Measurements from ENCODE around the gene OR4N2.
"Not testable (repeated sequence)": the region's sequence is repeated elsewhere in the genome, so short reads cannot be mapped to it uniquely, and the experiment has no call there.

Gene OR4N2

GRCh38 chr14:19803470-19803869 lies at the start of gene OR4N2:
Gene OR4N2, plus strand, starts transcription at chr14:19803770. Its CDS starts 23,679 bp downstream, at chr14:19827449.
- DNase-seq (ENCODE audit: low read depth, low spot score): not testable (repeated sequence)

DNA sequence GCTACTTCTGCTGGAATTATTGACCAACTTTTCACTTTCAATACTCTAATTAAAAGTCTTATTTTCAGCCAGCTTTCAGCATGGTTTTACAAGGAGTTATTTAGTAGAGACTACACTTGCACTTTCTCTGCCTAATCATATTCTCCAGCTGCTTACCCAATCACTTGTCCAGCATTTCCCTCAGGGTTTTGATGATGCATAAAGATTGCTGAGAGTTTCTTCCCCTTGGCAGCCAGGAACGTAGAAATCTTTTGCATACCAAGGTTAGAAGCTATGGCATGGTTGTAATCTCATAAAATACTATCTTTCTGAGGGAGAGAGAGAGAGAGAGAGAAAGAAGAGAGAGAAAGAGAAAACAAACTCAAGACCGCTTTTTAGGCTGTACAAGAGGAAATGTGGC lies 49.4 kb upstream of the OR4N2 start:
- DNase-seq (ENCODE audit: low read depth, low spot score): no peak

DNA sequence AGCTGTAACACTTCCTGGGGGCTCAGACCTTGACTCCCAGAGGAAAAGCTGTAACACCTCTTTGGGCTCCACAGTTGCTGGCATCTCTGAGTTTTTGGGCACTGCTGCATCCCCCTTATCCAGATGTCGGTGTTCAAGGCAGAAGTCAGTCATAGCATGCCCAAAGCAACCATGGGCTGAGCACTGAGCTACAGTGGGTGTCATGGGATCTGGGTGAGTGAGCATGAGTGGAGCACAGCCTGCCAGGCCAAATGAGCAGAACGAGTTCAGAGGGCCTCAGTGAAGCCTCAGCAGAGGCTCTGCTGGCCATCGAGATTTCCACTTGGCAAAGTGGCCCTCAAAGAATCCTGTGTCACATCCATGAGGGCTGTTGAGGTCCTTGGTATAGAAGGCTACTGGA lies 32.1 kb upstream of the OR4N2 start:
- not testable (repeated sequence) for DNase-seq (ENCODE audit: low read depth, low spot score)

GRCh38 chr14:19771895-19772430 lies 31.6 kb upstream of the OR4N2 start:
- no peak for DNase-seq (ENCODE audit: low read depth, low spot score)

- not testable (repeated sequence) for DNase-seq (ENCODE audit: low read depth, low spot score)
These were observed 31.1 kb upstream of the OR4N2 start for GRCh38 chr14:19772454-19772853.

- DNase-seq (ENCODE audit: low read depth, low spot score): not testable (repeated sequence)
These were observed 30.4 kb upstream of the OR4N2 start, which contains the start of gene OR4M1 for GRCh38 chr14:19773204-19773603. Gene OR4M1, plus strand, starts transcription at chr14:19773504. Its CDS starts 6,819 bp downstream, at chr14:19780323.

DNA sequence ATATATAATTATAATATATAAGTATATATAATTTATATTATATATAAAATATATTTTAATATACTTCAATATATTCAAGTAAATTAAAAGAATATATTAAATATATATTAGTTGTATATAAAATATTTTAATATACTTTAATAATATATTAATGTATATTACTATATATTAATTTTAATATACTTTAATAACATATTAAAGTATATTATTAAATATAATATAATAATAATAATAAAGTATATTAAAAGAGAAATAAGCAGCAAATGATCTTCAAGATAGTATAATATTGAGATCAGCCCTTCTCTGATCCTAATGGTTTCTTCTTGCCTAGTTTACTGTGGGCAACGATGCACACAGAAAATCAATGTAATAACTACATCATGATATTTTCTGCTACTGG lies 28.0 kb upstream of the OR4N2 start:
- no peak for DNase-seq (ENCODE audit: low read depth, low spot score)

DNA sequence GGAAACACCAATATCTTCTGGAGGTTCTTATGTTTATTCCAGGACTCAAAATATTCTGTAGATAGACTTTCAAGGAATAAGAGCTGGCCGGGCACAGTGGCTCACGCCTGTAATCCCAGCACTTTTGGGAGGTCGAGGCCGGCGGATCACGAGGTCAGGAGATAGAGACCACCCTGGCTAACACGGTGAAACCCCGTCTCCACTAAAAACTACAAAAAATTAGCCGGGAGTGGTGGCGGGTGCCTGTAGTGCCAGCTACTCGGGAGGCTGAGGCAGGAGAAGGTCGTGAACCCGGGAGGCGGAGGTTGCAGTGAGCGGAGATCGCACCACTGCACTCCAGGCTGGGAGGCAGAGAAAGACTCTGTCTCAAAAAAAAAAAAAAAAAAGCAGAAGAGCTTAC lies 17.7 kb upstream of the OR4N2 start:
- DNase-seq (ENCODE audit: low read depth, low spot score): not testable (repeated sequence)

DNA sequence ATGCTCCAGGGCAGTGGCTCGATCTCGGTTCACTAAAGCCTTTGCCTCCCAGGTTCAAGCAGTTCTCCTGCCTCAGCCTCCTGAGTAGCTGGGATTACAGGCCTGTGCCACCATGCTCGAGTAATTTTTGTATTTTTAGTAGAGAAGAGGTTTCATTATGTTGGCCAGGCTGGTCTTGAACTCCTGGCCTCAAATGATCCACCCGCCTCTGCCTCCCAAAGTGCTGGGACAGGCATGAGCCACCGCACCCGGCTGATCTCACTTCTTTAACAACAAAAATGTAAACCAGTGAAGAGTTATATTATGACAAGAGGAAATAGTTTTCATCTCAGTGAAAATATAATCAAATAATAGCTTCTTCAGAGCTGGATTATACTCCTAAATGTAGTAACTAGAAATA lies 16.3 kb upstream of the OR4N2 start:
- not testable (repeated sequence) for DNase-seq (ENCODE audit: low read depth, low spot score)

GRCh38 chr14:19788150-19788549 lies 15.4 kb upstream of the OR4N2 start:
- DNase-seq (ENCODE audit: low read depth, low spot score): not testable (repeated sequence)

GRCh38 chr14:19796520-19797108 lies 7.0 kb upstream of the OR4N2 start:
- DNase-seq (ENCODE audit: low read depth, low spot score): not testable (repeated sequence)

GRCh38 chr14:19799880-19800279 lies 3.7 kb upstream of the OR4N2 start:
- DNase-seq (ENCODE audit: low read depth, low spot score): no peak

DNA sequence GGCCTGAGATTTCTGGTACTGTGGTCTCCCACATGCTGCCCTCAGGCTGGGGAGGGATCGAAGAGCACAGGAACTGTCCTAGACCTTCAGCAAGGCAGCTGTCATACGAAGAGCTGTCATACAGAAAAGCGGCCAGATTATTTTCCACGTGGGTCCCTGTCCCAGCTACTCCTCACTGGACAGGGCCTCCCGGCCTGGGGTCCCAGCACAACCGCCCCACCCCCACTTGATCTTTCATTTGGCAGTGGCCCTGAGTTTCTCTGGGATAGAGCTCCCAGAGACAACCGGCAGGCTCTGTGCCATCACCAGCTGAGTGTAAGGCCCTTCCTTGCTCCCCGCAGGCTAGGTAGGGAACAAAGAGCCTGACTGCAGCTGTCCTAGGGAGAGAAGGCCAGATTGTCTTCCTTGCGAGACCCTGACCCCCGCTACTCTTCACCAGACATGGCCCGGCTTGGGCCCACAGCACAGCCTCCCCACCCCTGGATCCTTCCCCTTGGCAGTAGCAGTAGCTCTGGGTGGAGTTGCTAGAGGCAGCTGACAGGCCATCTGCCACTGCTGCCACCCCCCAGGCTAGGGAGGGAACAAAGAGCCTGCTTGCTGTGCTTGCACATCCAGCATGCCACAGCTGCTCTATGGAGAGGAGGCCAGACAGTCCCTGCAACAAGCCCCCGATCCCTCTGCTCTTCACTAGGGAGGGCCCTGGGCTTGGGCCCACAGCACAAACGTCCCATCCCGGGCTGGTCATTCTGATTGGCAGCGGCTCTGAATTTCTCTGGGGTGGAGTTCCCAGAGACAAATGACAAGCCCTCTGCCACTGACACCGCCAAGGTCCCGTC lies 3.1 kb upstream of the OR4N2 start:
- DNase-seq (ENCODE audit: low read depth, low spot score): no peak

- DNase-seq (ENCODE audit: low read depth, low spot score): no peak
These were observed 2.5 kb upstream of the OR4N2 start for GRCh38 chr14:19801118-19801464.

DNA sequence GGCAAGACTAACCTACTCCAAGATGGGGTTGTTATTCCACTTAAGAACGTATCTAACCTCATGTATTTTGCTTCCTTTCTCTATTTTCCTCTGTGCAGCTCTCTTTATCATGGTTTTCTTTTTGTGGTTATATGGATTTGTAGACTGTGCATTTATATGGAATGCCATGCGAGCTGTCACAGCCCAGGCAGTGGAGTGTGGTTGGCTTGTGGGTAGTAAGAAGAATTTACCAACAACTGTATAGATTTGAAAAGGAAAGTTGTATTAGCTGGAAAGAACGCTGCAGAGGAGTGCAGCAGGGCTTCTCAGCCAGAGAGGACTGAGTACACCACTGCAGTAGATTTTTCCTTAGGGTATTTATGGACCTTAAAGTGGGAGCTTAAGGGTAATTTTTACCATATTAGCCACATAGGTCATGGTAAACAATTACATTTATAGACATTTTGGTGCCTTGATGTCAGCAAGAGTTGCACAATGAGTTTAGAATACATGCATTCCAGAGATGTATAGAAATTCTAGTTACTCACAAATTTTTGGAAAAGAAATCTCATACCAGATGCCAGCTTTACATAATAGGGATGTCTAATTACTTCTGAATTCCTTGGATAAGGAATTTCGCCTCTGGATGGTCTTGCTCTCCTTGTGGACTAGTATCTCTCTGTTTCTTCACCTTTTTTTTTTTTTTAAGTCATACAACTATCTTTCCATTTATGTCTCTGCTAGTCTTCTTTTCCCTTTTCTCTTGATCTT lies 9.8 kb downstream of the OR4N2 start:
- not testable (repeated sequence) for DNase-seq (ENCODE audit: low read depth, low spot score)

DNA sequence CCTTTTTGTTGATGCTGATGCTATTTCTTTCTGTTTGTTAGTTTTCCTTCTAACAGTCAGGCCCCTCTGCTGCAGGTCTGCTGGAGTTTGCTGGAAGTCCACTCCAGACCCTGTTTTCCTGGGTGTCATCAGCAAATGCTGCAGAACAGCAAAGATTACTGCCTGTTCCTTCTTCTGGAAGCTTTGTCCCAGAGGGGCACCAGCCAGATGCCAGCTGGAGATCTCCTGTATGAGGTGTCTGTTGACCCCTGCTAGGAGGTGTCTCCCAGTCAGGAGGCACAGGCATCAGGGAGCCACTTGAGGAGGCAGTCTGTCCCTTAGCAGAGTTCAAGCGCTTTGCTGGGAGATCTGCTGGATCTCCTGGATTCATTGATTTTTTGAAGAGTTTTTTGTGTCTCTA lies 16.3 kb downstream of the OR4N2 start:
- not testable (repeated sequence) for DNase-seq (ENCODE audit: low read depth, low spot score)

GRCh38 chr14:19821016-19821415 lies 17.4 kb downstream of the OR4N2 start:
- not testable (repeated sequence) for DNase-seq (ENCODE audit: low read depth, low spot score)

- no peak for DNase-seq (ENCODE audit: low read depth, low spot score)
These were observed 19.6 kb downstream of the OR4N2 start for GRCh38 chr14:19823178-19823577.

GRCh38 chr14:19823765-19824164 lies 20.2 kb downstream of the OR4N2 start:
- DNase-seq (ENCODE audit: low read depth, low spot score): no peak

DNA sequence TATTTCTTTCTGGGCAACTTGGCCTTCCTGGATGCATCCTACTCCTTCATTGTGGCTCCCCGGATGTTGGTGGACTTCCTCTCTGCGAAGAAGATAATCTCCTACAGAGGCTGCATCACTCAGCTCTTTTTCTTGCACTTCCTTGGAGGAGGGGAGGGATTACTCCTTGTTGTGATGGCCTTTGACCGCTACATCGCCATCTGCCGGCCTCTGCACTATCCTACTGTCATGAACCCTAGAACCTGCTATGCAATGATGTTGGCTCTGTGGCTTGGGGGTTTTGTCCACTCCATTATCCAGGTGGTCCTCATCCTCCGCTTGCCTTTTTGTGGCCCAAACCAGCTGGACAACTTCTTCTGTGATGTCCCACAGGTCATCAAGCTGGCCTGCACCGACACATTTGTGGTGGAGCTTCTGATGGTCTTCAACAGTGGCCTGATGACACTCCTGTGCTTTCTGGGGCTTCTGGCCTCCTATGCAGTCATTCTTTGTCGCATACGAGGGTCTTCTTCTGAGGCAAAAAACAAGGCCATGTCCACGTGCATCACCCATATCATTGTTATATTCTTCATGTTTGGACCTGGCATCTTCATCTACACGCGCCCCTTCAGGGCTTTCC lies 24.2 kb downstream of the OR4N2 start:
- DNase-seq (ENCODE audit: low read depth, low spot score): not testable (repeated sequence)

- DNase-seq (ENCODE audit: low read depth, low spot score): no peak
These were observed 24.7 kb downstream of the OR4N2 start for GRCh38 chr14:19828314-19828713.
